Adrenal gland (tissue), 12 donors: ENCODE data around the gene SCYGR5. TPM values are rescaled to one million over a fixed set of nuclear protein-coding genes. Genes with fewer than 3 reads are reported as not detected.

Experiments
- DNase-seq, 7 donors: peaks; one replicate each; pipeline ENCODE4 v3.0.0-alpha.2; 2019 to 2020
- H3K27ac ChIP-seq, 5 donors: fragments of 200-600 bp; sonication (generic) in 4 of 5; 1 replicate in 3 of 5; 2 replicates in 2 of 5; pipeline versions ENCODE4 v1.5.1 to v1.8.0; 2016 to 2020; ENCODE audit warnings: mild to moderate bottlenecking in 1 of 5
- H3K27me3 ChIP-seq: fragments of 200-600 bp; 2 replicates; pipeline ENCODE4 v1.8.0; 2021
- H3K36me3 ChIP-seq, 2 donors: fragments of 200-600 bp; replicated peaks in 1 of 2; 1 replicate in 1 of 2; 2 replicates in 1 of 2; pipeline versions ENCODE4 v1.5.1 to v1.8.0; 2018 to 2022
- H3K4me1 ChIP-seq, 2 donors: fragments of 200-600 bp; replicated peaks in 1 of 2; 1 replicate in 1 of 2; 2 replicates in 1 of 2; pipeline versions ENCODE4 v1.5.1 to v1.8.0; 2018 to 2021
- H3K4me3 ChIP-seq, 4 donors: fragments of 200-600 bp; sonication (generic) in 3 of 4; one replicate each; pipeline ENCODE4 v1.5.1; 2016 to 2018
- H3K9me3 ChIP-seq, 3 donors: fragments of 200-600 bp; sonication (generic) in 1 of 3; replicated peaks in 1 of 3; 1 replicate in 2 of 3; 2 replicates in 1 of 3; pipeline versions ENCODE4 v1.5.1 to v1.8.0; 2016 to 2021
- CTCF ChIP-seq, 6 experiments: fragments of 450-650 bp in 4 of 6; fragments of 200-600 bp in 2 of 6; sonication (generic) in 1 of 6; IDR thresholded peaks; 1 replicate in 5 of 6; 2 replicates in 1 of 6; pipeline versions ENCODE4 v1.5.1 to v1.8.0; 2016 to 2021; ENCODE audit warnings: antibody characterized with exemption in 6 of 6, mild to moderate bottlenecking in 2 of 6, moderate library complexity in 1 of 6
- POLR2A ChIP-seq, 2 donors: fragments of 450-650 bp; IDR thresholded peaks; one replicate each; pipeline ENCODE4 v1.6.1; 2017; ENCODE audit warnings: antibody characterized with exemption in 2 of 2, mild to moderate bottlenecking in 2 of 2, moderate library complexity in 1 of 2
- WGBS, 4 donors: extraction: QIAGEN DNeasy Blood & Tissue Kit in 2 of 4; methylation state at CpG; one replicate each; pipeline versions ENCODE4 v1.1.5 to v1.1.7; 2013 to 2017; 5-methylcytosine and 5-hydroxymethylcytosine counted together
- intact Hi-C, 2 donors: fragments of 100-400 bp; cut with DNase I; formaldehyde crosslinking; loops; one replicate each; pipeline versions ENCODE4 v1.14.1 to v1.15.0; 2022 to 2023
- polyA plus RNA-seq, 3 donors: library from polyadenylated mRNA; stranded (reverse); fragments of 200-250 nt in 2 of 3; fragments of 350-450 nt in 1 of 3; fragmentation: Illumina TruSeq in 1 of 3; extraction: RNeasy Lipid Tissue Mini Kit (QIAGEN cat#74804) in 1 of 3; gene quantifications; one replicate each; pipeline ENCODE4 v1.2.3, GENCODE V29; 2013 to 2014
- total RNA-seq, 9 donors: library from RNA; depleted of rRNA in 4 of 9; stranded (reverse); fragments of >200 nt in 4 of 9; fragments of 120-200 nt in 1 of 9; fragmentation: NEBNext Ultra II Directional in 1 of 9; extraction: Animal tissue kit (Norgen Biotek cat#: 25700) in 1 of 9; gene quantifications; one replicate each; pipeline versions ENCODE4 v1.1.0 to v1.2.4, GENCODE V29; 2013 to 2023
- donor health status: healthy with polysubstance abuse.
- donor health status: Bipolar disorder and iron deficiency.
- donor health status: DM: yes; HTN: yes; CAD: no.
- donor health status: DM: no; HTN: no; CAD: no.
- donor health status: DM: no; HTN: no; CAD: no.
- donor health status: DM: yes; HTN: yes; CAD: no.

Gene SCYGR5
- total and polyA plus RNA-seq, 12 donors, result not detected

- H3K27me3 ChIP-seq, result no peaks in the 10 kb centered on the region
- 24 to 35% (median 31%) methylated on average over 2 of the region's 2 CpGs for WGBS, 4 donors
- no peaks in the 10 kb centered on the region for H3K9me3 ChIP-seq
- TF ChIP-seq CTCF (IDR thresholded peaks at IDR 0.05) (no peak), POLR2A (IDR thresholded peaks at IDR 0.05) (no peak)
- intact Hi-C loops, result no loop called here
- no peak for DNase-seq
- no peaks in the 10 kb centered on the region for H3K36me3 ChIP-seq
- H3K4me3 ChIP-seq, result no peak overlapping the region
- no peak overlapping the region for H3K27ac ChIP-seq
- H3K4me1 ChIP-seq, result no peaks in the 10 kb centered on the region
Measured at GRCh38 chr2:227696990-227697679, 30.5 kb downstream of the SCYGR5 start.

- Histone ChIP-seq H3K4me3 (no peak overlapping the region), H3K36me3 (no peaks in the 10 kb centered on the region), H3K27me3 (no peaks in the 10 kb centered on the region), H3K9me3 (no peaks in the 10 kb centered on the region), H3K27ac (no peak overlapping the region), H3K4me1 (no peaks in the 10 kb centered on the region)
- intact Hi-C loops, result no loop called here
- no peak for TF ChIP-seq CTCF (IDR thresholded peaks at IDR 0.05)
- TF ChIP-seq POLR2A (IDR thresholded peaks at IDR 0.05), result no peak
- 78 to 94% (median 91%) methylated on average over 3 of the region's 3 CpGs for WGBS, 4 donors
- DNase-seq, result no peak
Measured at GRCh38 chr2:227701556-227701955, 35.0 kb downstream of the SCYGR5 start.

- Histone ChIP-seq H3K27me3 (no peaks in the 10 kb centered on the region), H3K4me1 (no peaks in the 10 kb centered on the region), H3K4me3 (no peak overlapping the region), H3K9me3 (no peaks in the 10 kb centered on the region), H3K36me3 (no peaks in the 10 kb centered on the region), H3K27ac (no peak overlapping the region)
- intact Hi-C loops, result no loop called here
- no peak for TF ChIP-seq CTCF (IDR thresholded peaks at IDR 0.05)
- TF ChIP-seq POLR2A (IDR thresholded peaks at IDR 0.05), result no peak
- WGBS, 4 donors, result 65 to 75% (median 68%) methylated on average over 4 of the region's 4 CpGs
- no peak for DNase-seq
Measured at GRCh38 chr2:227703280-227703732, 36.7 kb downstream of the SCYGR5 start.

GRCh38 chr2:227703961-227704360 is 37.4 kb downstream of the SCYGR5 start:
- Histone ChIP-seq H3K4me3 (no peak overlapping the region), H3K4me1 (no peaks in the 10 kb centered on the region), H3K27me3 (no peaks in the 10 kb centered on the region), H3K9me3 (no peaks in the 10 kb centered on the region), H3K27ac (no peak overlapping the region), H3K36me3 (no peaks in the 10 kb centered on the region)
- 63 to 81% (median 73%) methylated on average over 3 of the region's 3 CpGs for WGBS, 4 donors
- no peak for DNase-seq
- TF ChIP-seq CTCF (IDR thresholded peaks at IDR 0.05) (no peak), POLR2A (IDR thresholded peaks at IDR 0.05) (no peak)
- intact Hi-C loops, result no loop called here
